ENCODE measurements around the gene CYLD. TPM values are rescaled to one million over a fixed set of nuclear protein-coding genes. Genes with fewer than 3 reads are reported as not detected.

Gene CYLD
- total and polyA plus RNA-seq, 2 experiments from 2014 or later, result 6.9 to 30.9 TPM

DNA sequence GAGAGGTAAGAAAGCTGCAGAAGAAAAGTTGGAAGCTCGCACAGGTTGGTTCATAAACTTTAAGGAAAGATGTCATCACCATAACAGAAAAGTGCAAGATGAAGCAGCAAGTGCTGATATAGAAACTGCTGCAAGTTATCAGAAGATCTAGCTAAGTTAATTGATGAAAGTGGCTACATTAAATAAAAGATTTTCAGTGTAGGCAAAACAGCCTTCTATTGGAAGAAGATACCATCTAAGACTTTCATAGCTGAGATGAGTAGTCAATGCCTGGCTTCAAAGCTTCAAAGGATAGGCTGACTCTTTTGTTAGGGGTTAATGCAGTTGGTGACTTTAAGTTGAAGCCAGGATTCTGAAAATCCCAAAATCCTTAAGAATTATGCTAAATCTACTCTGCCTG, 24.0 kb downstream of the CYLD start:
- Mint-ChIP-seq H3K4me3 (no peak overlapping the region), H3K36me3 (ENCODE audit: low read depth) (peaks cover 19% of the 10 kb centered on the region), H3K4me1 (peaks cover 4% of the 10 kb centered on the region; the same call in 2 of the 3 replicates), H3K27me3 (ENCODE audit: insufficient read depth, low read depth, poor library complexity) (peaks cover 1% of the 10 kb centered on the region), H3K27ac (no peak overlapping the region), H3K9me3 (peaks cover 10% of the 10 kb centered on the region; the same call in 2 of the 3 replicates)
- H4K20me1 ChIP-seq (replicated peaks; ENCODE audit: insufficient read depth), result no peaks in the 10 kb centered on the region; the same call in 1 of the 2 replicates
- no peak for ATAC-seq
- H3K27ac ChIP-seq (ENCODE audit: low read depth), result no peak overlapping the region
- no peak overlapping the region for H2AFZ ChIP-seq
- H3K36me3 ChIP-seq (ENCODE audit: insufficient read depth), result no peaks in the 10 kb centered on the region
- no peaks in the 10 kb centered on the region for H3F3A ChIP-seq (replicated peaks; ENCODE audit: low read depth)
- 0 out of 2 replicates have a peak, but pooled peaks cover 4% of the 10 kb centered on the region for H3K4me1 ChIP-seq (ENCODE audit: insufficient read depth)
- no peaks in the 10 kb centered on the region for H3K27me3 ChIP-seq (ENCODE audit: insufficient read depth)
- H3K79me2 ChIP-seq (replicated peaks; ENCODE audit: insufficient read depth), result no peaks in the 10 kb centered on the region; the same call in 1 of the 2 replicates
- H3K4me2 ChIP-seq, result no peak overlapping the region
- TF ChIP-seq, protein P1, sequence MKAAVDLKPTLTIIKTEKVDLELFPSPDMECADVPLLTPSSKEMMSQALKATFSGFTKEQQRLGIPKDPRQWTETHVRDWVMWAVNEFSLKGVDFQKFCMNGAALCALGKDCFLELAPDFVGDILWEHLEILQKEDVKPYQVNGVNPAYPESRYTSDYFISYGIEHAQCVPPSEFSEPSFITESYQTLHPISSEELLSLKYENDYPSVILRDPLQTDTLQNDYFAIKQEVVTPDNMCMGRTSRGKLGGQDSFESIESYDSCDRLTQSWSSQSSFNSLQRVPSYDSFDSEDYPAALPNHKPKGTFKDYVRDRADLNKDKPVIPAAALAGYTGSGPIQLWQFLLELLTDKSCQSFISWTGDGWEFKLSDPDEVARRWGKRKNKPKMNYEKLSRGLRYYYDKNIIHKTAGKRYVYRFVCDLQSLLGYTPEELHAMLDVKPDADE (IDR thresholded peaks at IDR 0.05), result no peak
- TF ChIP-seq ZNF114 (CRISPR knock-in tag; IDR thresholded peaks at IDR 0.05) (no peak), CREB1 (CRISPR knock-in tag; IDR thresholded peaks at IDR 0.05; ENCODE audit: low read depth) (no peak)
- no peak overlapping the region for H3K4me3 ChIP-seq
- no peak for DNase-seq (ENCODE audit: low spot score)
- H3K9me2 ChIP-seq (ENCODE audit: insufficient read depth), result no peaks in the 10 kb centered on the region

DNA sequence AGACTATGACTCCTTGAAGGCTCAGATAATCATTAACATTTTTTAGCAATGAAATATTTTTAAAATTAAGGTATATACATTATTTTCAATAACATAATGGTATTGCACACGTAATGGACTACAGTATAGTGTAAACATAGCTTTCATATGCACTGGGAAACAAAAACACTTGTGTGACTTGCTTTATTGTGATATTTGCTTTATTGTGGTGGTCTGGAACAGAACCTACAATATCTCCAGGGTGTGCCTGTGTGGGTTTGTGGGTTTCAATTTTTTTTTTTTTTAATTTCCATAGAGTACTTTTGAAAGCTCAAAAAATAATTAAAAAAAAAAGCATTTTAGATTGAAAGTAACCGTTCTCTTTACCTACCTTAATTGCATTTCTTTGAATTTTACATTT, 25.3 kb downstream of the CYLD start:
- 0 out of 2 replicates have a peak, but pooled peaks cover 4% of the 10 kb centered on the region for H3K4me1 ChIP-seq (ENCODE audit: insufficient read depth)
- no peak overlapping the region for H3K27ac ChIP-seq (ENCODE audit: low read depth)
- H4K20me1 ChIP-seq (replicated peaks; ENCODE audit: insufficient read depth), result no peaks in the 10 kb centered on the region; the same call in 1 of the 2 replicates
- peaks cover 3% of the 10 kb centered on the region; the same call in 2 of the 3 replicates for H3K4me1 Mint-ChIP-seq
- H3K27me3 ChIP-seq (ENCODE audit: insufficient read depth), result no peaks in the 10 kb centered on the region
- no peak overlapping the region for H3K4me3 ChIP-seq
- no peak overlapping the region for H2AFZ ChIP-seq
- H3F3A ChIP-seq (replicated peaks; ENCODE audit: low read depth), result no peaks in the 10 kb centered on the region
- no peaks in the 10 kb centered on the region for H3K9me2 ChIP-seq (ENCODE audit: insufficient read depth)
- no peak overlapping the region for H3K27ac Mint-ChIP-seq
- H3K36me3 ChIP-seq (ENCODE audit: insufficient read depth), result no peaks in the 10 kb centered on the region
- H3K4me3 Mint-ChIP-seq, result no peak overlapping the region
- no peaks in the 10 kb centered on the region for H3K27me3 Mint-ChIP-seq (ENCODE audit: insufficient read depth, low read depth, poor library complexity)
- peaks cover 19% of the 10 kb centered on the region for H3K36me3 Mint-ChIP-seq (ENCODE audit: low read depth)
- no peak overlapping the region for H3K4me2 ChIP-seq
- no peak for DNase-seq (ENCODE audit: low spot score)
- no peaks in the 10 kb centered on the region; the same call in 1 of the 2 replicates for H3K79me2 ChIP-seq (replicated peaks; ENCODE audit: insufficient read depth)
- ATAC-seq, result no peak
- H3K9me3 Mint-ChIP-seq, result peaks cover 10% of the 10 kb centered on the region; the same call in 2 of the 3 replicates
- TF ChIP-seq EZH2phosphoT487 (IDR thresholded peaks at IDR 0.05; ENCODE audit: unreplicated experiment), result no peak
- TF ChIP-seq ZNF114 (CRISPR knock-in tag; IDR thresholded peaks at IDR 0.05), result no peak
- TF ChIP-seq NANOG (IDR thresholded peaks at IDR 0.05; ENCODE audit: borderline replicate concordance), result no peak
- no peak for TF ChIP-seq STAT1 (IDR thresholded peaks at IDR 0.05; ENCODE audit: unreplicated experiment)
- TF ChIP-seq, protein P2, sequence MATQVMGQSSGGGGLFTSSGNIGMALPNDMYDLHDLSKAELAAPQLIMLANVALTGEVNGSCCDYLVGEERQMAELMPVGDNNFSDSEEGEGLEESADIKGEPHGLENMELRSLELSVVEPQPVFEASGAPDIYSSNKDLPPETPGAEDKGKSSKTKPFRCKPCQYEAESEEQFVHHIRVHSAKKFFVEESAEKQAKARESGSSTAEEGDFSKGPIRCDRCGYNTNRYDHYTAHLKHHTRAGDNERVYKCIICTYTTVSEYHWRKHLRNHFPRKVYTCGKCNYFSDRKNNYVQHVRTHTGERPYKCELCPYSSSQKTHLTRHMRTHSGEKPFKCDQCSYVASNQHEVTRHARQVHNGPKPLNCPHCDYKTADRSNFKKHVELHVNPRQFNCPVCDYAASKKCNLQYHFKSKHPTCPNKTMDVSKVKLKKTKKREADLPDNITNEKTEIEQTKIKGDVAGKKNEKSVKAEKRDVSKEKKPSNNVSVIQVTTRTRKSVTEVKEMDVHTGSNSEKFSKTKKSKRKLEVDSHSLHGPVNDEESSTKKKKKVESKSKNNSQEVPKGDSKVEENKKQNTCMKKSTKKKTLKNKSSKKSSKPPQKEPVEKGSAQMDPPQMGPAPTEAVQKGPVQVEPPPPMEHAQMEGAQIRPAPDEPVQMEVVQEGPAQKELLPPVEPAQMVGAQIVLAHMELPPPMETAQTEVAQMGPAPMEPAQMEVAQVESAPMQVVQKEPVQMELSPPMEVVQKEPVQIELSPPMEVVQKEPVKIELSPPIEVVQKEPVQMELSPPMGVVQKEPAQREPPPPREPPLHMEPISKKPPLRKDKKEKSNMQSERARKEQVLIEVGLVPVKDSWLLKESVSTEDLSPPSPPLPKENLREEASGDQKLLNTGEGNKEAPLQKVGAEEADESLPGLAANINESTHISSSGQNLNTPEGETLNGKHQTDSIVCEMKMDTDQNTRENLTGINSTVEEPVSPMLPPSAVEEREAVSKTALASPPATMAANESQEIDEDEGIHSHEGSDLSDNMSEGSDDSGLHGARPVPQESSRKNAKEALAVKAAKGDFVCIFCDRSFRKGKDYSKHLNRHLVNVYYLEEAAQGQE (IDR thresholded peaks at IDR 0.05; ENCODE audit: unreplicated experiment), result no peak
- TF ChIP-seq JUNB (IDR thresholded peaks at IDR 0.05; ENCODE audit: unreplicated experiment), result no peak
- TF ChIP-seq, protein P3, sequence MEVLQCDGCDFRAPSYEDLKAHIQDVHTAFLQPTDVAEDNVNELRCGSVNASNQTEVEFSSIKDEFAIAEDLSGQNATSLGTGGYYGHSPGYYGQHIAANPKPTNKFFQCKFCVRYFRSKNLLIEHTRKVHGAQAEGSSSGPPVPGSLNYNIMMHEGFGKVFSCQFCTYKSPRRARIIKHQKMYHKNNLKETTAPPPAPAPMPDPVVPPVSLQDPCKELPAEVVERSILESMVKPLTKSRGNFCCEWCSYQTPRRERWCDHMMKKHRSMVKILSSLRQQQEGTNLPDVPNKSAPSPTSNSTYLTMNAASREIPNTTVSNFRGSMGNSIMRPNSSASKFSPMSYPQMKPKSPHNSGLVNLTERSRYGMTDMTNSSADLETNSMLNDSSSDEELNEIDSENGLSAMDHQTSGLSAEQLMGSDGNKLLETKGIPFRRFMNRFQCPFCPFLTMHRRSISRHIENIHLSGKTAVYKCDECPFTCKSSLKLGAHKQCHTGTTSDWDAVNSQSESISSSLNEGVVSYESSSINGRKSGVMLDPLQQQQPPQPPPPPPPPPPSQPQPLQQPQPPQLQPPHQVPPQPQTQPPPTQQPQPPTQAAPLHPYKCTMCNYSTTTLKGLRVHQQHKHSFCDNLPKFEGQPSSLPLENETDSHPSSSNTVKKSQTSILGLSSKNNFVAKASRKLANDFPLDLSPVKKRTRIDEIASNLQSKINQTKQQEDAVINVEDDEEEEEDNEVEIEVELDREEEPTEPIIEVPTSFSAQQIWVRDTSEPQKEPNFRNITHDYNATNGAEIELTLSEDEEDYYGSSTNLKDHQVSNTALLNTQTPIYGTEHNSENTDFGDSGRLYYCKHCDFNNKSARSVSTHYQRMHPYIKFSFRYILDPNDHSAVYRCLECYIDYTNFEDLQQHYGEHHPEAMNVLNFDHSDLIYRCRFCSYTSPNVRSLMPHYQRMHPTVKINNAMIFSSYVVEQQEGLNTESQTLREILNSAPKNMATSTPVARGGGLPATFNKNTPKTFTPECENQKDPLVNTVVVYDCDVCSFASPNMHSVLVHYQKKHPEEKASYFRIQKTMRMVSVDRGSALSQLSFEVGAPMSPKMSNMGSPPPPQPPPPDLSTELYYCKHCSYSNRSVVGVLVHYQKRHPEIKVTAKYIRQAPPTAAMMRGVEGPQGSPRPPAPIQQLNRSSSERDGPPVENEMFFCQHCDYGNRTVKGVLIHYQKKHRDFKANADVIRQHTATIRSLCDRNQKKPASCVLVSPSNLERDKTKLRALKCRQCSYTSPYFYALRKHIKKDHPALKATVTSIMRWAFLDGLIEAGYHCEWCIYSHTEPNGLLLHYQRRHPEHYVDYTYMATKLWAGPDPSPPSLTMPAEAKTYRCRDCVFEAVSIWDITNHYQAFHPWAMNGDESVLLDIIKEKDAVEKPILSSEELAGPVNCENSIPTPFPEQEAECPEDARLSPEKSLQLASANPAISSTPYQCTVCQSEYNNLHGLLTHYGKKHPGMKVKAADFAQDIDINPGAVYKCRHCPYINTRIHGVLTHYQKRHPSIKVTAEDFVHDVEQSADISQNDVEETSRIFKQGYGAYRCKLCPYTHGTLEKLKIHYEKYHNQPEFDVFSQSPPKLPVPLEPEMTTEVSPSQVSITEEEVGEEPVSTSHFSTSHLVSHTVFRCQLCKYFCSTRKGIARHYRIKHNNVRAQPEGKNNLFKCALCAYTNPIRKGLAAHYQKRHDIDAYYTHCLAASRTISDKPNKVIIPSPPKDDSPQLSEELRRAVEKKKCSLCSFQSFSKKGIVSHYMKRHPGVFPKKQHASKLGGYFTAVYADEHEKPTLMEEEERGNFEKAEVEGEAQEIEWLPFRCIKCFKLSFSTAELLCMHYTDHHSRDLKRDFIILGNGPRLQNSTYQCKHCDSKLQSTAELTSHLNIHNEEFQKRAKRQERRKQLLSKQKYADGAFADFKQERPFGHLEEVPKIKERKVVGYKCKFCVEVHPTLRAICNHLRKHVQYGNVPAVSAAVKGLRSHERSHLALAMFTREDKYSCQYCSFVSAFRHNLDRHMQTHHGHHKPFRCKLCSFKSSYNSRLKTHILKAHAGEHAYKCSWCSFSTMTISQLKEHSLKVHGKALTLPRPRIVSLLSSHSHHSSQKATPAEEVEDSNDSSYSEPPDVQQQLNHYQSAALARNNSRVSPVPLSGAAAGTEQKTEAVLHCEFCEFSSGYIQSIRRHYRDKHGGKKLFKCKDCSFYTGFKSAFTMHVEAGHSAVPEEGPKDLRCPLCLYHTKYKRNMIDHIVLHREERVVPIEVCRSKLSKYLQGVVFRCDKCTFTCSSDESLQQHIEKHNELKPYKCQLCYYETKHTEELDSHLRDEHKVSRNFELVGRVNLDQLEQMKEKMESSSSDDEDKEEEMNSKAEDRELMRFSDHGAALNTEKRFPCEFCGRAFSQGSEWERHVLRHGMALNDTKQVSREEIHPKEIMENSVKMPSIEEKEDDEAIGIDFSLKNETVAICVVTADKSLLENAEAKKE (CRISPR knock-in tag; IDR thresholded peaks at IDR 0.05), result no peak

All from GM23338 (cell line).